Naive thymus-derived CD4-positive, alpha-beta T cell (primary cell): ENCODE results near the gene GAMT. TPM values are rescaled to one million over a fixed set of nuclear protein-coding genes. Genes with fewer than 3 reads are reported as not detected.

Source experiments
- ATAC-seq: fragments of 150-1000 bp; cut with Tn5 transposase; 2 replicates; pipeline ENCODE4 v1.10.0; 2021; ENCODE audit warnings: mild to moderate bottlenecking, moderate library complexity
- CTCF ChIA-PET: fragments of 350-600 bp; sonication (Branson Sonifier 250); formaldehyde crosslinking; loops from one replicate; lab custom pipeline; 2021; ENCODE audit warnings: antibody characterized with exemption; lab: Charles Lee
- POLR2A ChIA-PET: fragments of 350-600 bp; sonication (Branson Sonifier 250); formaldehyde crosslinking; loops from one replicate; lab custom pipeline; 2021; ENCODE audit warnings: antibody characterized with exemption, inconsistent platforms; lab: Charles Lee
- DNase-seq, 9 donors: peaks; one replicate each; pipeline versions ENCODE4 v3.0.0 to v3.0.0-alpha.2; 2020 to 2022; ENCODE audit warnings: mixed read lengths in 1 of 9
- H3K27ac ChIP-seq: one replicate; pipeline ENCODE4 v1.7.0; 2013; ENCODE audit warnings: mild to moderate bottlenecking, low read depth, low read length, moderate library complexity
- H3K27me3 ChIP-seq, 2 donors: one replicate each; pipeline ENCODE4 v1.7.0; 2013; ENCODE audit warnings: low read length in 2 of 2, mild to moderate bottlenecking in 2 of 2, moderate library complexity in 2 of 2; ENCODE audit not compliant: control insufficient read depth in 2 of 2, insufficient read depth in 2 of 2
- H3K36me3 ChIP-seq, 3 experiments: 1 replicate in 2 of 3; 2 replicates in 1 of 3; pipeline ENCODE4 v1.7.0; 2013; ENCODE audit warnings: low read length in 3 of 3, mild to moderate bottlenecking in 3 of 3, moderate library complexity in 1 of 3; ENCODE audit not compliant: insufficient read depth in 3 of 3, control insufficient read depth in 2 of 3
- H3K4me1 ChIP-seq, 2 donors: one replicate each; pipeline ENCODE4 v1.7.0; 2013; ENCODE audit warnings: low read length in 2 of 2, mild to moderate bottlenecking in 2 of 2, moderate library complexity in 1 of 2; ENCODE audit not compliant: control insufficient read depth in 2 of 2, insufficient read depth in 2 of 2
- H3K4me3 ChIP-seq: 2 replicates; pipeline ENCODE4 v1.7.0; 2013; ENCODE audit warnings: mild to moderate bottlenecking, low read length
- H3K9me3 ChIP-seq, 3 experiments: 1 replicate in 2 of 3; 2 replicates in 1 of 3; pipeline ENCODE4 v1.7.0; 2013; ENCODE audit warnings: low read length in 3 of 3; ENCODE audit not compliant: control insufficient read depth in 2 of 3
- H3K27ac Mint-ChIP-seq, 9 donors: one replicate each; pipeline ENCODE4 v1.8.0; 2020 to 2022; ENCODE audit warnings: mixed read lengths in 9 of 9, mild to moderate bottlenecking in 8 of 9, moderate library complexity in 5 of 9, inconsistent platforms in 2 of 9
- H3K27me3 Mint-ChIP-seq, 5 donors: one replicate each; pipeline ENCODE4 v1.8.0; 2021 to 2022; ENCODE audit warnings: mixed read lengths in 5 of 5, mild to moderate bottlenecking in 1 of 5
- H3K36me3 Mint-ChIP-seq, 5 donors: one replicate each; pipeline ENCODE4 v1.8.0; 2020 to 2022; ENCODE audit warnings: mixed read lengths in 5 of 5, mild to moderate bottlenecking in 3 of 5, inconsistent platforms in 1 of 5
- H3K4me1 Mint-ChIP-seq, 7 donors: one replicate each; pipeline ENCODE4 v1.8.0; 2020 to 2022; ENCODE audit warnings: mixed read lengths in 7 of 7, mild to moderate bottlenecking in 3 of 7, inconsistent platforms in 1 of 7
- H3K4me3 Mint-ChIP-seq, 10 donors: one replicate each; pipeline ENCODE4 v1.8.0; 2020 to 2022; ENCODE audit warnings: mild to moderate bottlenecking in 10 of 10, mixed read lengths in 10 of 10, moderate library complexity in 6 of 10, inconsistent platforms in 2 of 10
- H3K9me3 Mint-ChIP-seq, 11 donors: one replicate each; pipeline ENCODE4 v1.8.0; 2020 to 2022; ENCODE audit warnings: mixed read lengths in 11 of 11, mild to moderate bottlenecking in 4 of 11, inconsistent platforms in 1 of 11, moderate library complexity in 1 of 11
- intact Hi-C, 2 donors: fragments of 100-400 bp; cut with micrococcal nuclease; formaldehyde crosslinking; loops; one replicate each; pipeline ENCODE4 v1.15.1; 2023
- polyA plus RNA-seq, 2 donors: library from polyadenylated mRNA; unstranded; fragments of 300-500 nt; fragmentation: Illumina TruSeq; gene quantifications; one replicate each; pipeline ENCODE4 v1.2.3, GENCODE V29; 2021
- total RNA-seq, 6 experiments: library from RNA in 5 of 6; stranded (reverse) in 5 of 6; gene quantifications; 1 replicate in 5 of 6; 2 replicates in 1 of 6; pipeline ENCODE4 v1.2.3 and lab custom pipeline; 2021 to 2026

GAMT gene
- total and polyA plus RNA-seq, 7 experiments from 2014 or later = 10.9 to 32.3 (median 22.8) TPM

GRCh38 chr19:1424192-1424955 lies 23.0 kb upstream of the GAMT start:
- Mint-ChIP-seq H3K4me3 (no peak overlapping the region), H3K9me3 (peaks cover 0 to 2% (median 0%) of the 10 kb centered on the region in 11 donors), H3K27ac (no peak overlapping the region), H3K4me1 (peaks cover 0 to 10% (median 4%) of the 10 kb centered on the region in 7 donors), H3K36me3 (peaks cover 8 to 31% (median 11%) of the 10 kb centered on the region in 5 donors), H3K27me3 (no peaks in the 10 kb centered on the region)
- ATAC-seq = no peak
- Histone ChIP-seq H3K4me3 (no peak overlapping the region), H3K9me3 (no peaks in the 10 kb centered on the region), H3K27ac (no peak overlapping the region), H3K27me3 (no peaks in the 10 kb centered on the region), H3K36me3 (peaks cover 10 to 95% (median 22%) of the 10 kb centered on the region in 3 experiments), H3K4me1 (no peaks in the 10 kb centered on the region)
- POLR2A ChIA-PET = interaction anchor here (0.6 kb wide), 1 partner anchor 579 kb away, joined by 5 read pairs; no protein-coding TSS in a partner anchor
- intact Hi-C loops = no loop called here
- no peak for DNase-seq
- CTCF ChIA-PET = no interaction called here

DNA sequence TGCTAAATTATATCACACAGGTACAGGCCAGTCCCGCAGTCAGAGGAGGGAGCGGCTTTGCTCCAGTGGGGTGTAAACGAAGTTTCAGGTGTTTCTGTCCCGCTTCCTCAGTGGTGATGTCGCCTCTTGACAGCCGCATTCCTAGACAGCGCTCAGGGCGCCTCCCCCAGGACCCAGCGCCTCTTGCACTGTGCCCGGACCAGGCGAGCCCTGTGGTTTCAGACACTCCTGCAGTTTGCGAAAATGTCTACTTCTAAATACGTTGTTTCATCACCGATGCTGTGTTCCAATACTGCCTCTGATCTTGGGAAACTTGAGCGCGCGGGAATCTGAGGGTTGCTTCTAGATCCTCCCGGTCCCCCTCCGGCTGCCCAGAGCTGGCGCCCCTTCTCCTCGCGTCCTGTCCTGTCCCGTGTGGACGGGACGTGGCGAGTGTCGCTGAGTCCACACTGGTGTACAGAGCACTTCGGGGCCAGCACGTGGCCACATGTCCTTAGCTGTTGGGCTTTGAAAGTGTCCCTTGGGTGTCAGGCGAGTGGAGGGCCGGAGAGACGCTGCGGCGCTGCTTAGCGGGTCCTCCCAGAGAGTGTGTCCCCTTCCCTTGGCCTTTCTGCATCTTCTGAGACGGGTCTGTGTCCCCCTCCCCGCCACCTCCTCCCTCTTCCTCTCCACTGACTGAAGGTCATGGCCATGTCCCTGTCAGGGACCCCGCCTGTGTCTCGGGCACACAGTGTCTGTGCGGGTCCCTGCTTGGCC lies 22.3 kb upstream of the GAMT start:
- peaks cover 10 to 95% (median 30%) of the 10 kb centered on the region in 3 experiments for H3K36me3 ChIP-seq
- ChIA-PET CTCF (no interaction called here), POLR2A (no interaction called here)
- no peaks in the 10 kb centered on the region for H3K9me3 ChIP-seq
- Mint-ChIP-seq H3K27ac (peak overlapping the region in 1 of 9 donors; percentile 14), H3K27me3 (no peaks in the 10 kb centered on the region), H3K4me3 (no peak overlapping the region), H3K4me1 (peaks cover 0 to 12% (median 4%) of the 10 kb centered on the region in 7 donors), H3K9me3 (peaks cover 0 to 2% (median 0%) of the 10 kb centered on the region in 11 donors), H3K36me3 (peaks cover 8 to 35% (median 12%) of the 10 kb centered on the region in 5 donors)
- DNase-seq = no peak
- no peak overlapping the region for H3K4me3 ChIP-seq
- no peaks in the 10 kb centered on the region for H3K27me3 ChIP-seq
- intact Hi-C loops = no loop called here
- no peaks in the 10 kb centered on the region for H3K4me1 ChIP-seq
- no peak overlapping the region for H3K27ac ChIP-seq
- ATAC-seq = peak; percentile 21

GRCh38 chr19:1422943-1423342 lies 21.6 kb upstream of the GAMT start:
- Histone ChIP-seq H3K27me3 (no peaks in the 10 kb centered on the region), H3K4me3 (no peak overlapping the region), H3K36me3 (peaks cover 10 to 97% (median 30%) of the 10 kb centered on the region in 3 experiments), H3K27ac (no peak overlapping the region), H3K4me1 (no peaks in the 10 kb centered on the region), H3K9me3 (no peaks in the 10 kb centered on the region)
- ATAC-seq (no peak), DNase-seq (no peak)
- POLR2A ChIA-PET = no interaction called here
- intact Hi-C loops = no loop called here
- peaks cover 8 to 32% (median 12%) of the 10 kb centered on the region in 5 donors for H3K36me3 Mint-ChIP-seq
- H3K4me1 Mint-ChIP-seq = peaks cover 0 to 16% (median 4%) of the 10 kb centered on the region in 7 donors
- no peak overlapping the region for H3K4me3 Mint-ChIP-seq
- CTCF ChIA-PET = no interaction called here
- H3K27ac Mint-ChIP-seq = no peak overlapping the region
- H3K27me3 Mint-ChIP-seq = no peaks in the 10 kb centered on the region
- peaks cover 0 to 2% (median 0%) of the 10 kb centered on the region in 11 donors for H3K9me3 Mint-ChIP-seq

DNA sequence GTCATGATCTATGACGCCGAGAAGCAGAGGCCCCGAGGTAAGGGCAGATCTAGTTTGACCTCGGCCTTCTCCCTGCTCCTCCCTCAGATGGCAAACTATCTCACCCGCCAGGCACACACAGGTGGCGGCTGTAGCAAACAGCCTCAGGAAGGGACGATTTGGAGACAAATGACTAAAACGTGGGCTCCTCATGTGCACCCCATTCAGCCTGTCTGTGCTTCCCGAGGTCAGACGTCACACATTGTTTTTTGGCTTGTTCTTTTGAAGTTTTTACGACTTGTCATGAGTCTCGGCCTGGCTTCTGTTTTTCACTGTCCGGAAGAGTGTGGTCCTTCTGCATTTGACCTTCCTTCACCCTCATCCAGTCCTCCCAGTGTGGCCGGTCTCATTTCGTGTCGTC lies 21.0 kb upstream of the GAMT start:
- Histone ChIP-seq H3K9me3 (no peaks in the 10 kb centered on the region), H3K27me3 (no peaks in the 10 kb centered on the region), H3K36me3 (peaks cover 10 to 97% (median 30%) of the 10 kb centered on the region in 3 experiments), H3K4me1 (no peaks in the 10 kb centered on the region), H3K27ac (no peak overlapping the region), H3K4me3 (no peak overlapping the region)
- H3K9me3 Mint-ChIP-seq = peaks cover 0 to 2% (median 0%) of the 10 kb centered on the region in 11 donors
- ChIA-PET CTCF (no interaction called here), POLR2A (no interaction called here)
- no peak for DNase-seq
- H3K27ac Mint-ChIP-seq = peak overlapping the region in 1 of 9 donors; percentile 19
- intact Hi-C loops = no loop called here
- peaks cover 8 to 35% (median 14%) of the 10 kb centered on the region in 5 donors for H3K36me3 Mint-ChIP-seq
- H3K27me3 Mint-ChIP-seq = no peaks in the 10 kb centered on the region
- peaks cover 4 to 22% (median 7%) of the 10 kb centered on the region in 7 donors for H3K4me1 Mint-ChIP-seq
- H3K4me3 Mint-ChIP-seq = no peak overlapping the region
- ATAC-seq = no peak

- H3K4me3 Mint-ChIP-seq = no peak overlapping the region
- CTCF ChIA-PET = no interaction called here
- peaks cover 8 to 37% (median 14%) of the 10 kb centered on the region in 5 donors for H3K36me3 Mint-ChIP-seq
Measured at GRCh38 chr19:1421958-1422305, 20.6 kb upstream of the GAMT start.

GRCh38 chr19:1421218-1421957 lies 20.0 kb upstream of the GAMT start:
- no peaks in the 10 kb centered on the region for H3K4me1 ChIP-seq
- no peak for ATAC-seq
- no peaks in the 10 kb centered on the region for H3K27me3 ChIP-seq
- no peak overlapping the region for H3K4me3 ChIP-seq
- POLR2A ChIA-PET = no interaction called here
- no peaks in the 10 kb centered on the region for H3K27me3 Mint-ChIP-seq
- peaks cover 7 to 27% (median 15%) of the 10 kb centered on the region in 7 donors for H3K4me1 Mint-ChIP-seq
- H3K9me3 ChIP-seq = no peaks in the 10 kb centered on the region
- peaks cover 10 to 93% (median 30%) of the 10 kb centered on the region in 3 experiments for H3K36me3 ChIP-seq
- peaks cover 8 to 37% (median 14%) of the 10 kb centered on the region in 5 donors for H3K36me3 Mint-ChIP-seq
- no peak overlapping the region for H3K4me3 Mint-ChIP-seq
- intact Hi-C loops = no loop called here
- CTCF ChIA-PET = interaction anchor here (0.6 kb wide), 1 partner anchor 567 kb away, joined by 3 read pairs; no protein-coding TSS in a partner anchor
- peaks cover 0 to 2% (median 0%) of the 10 kb centered on the region in 11 donors for H3K9me3 Mint-ChIP-seq
- H3K27ac Mint-ChIP-seq = no peak overlapping the region
- no peak for DNase-seq
- no peak overlapping the region for H3K27ac ChIP-seq

More at GRCh38 chr19:1421958-1422305, 20.6 kb upstream of the GAMT start:
- Histone ChIP-seq H3K4me1 (no peaks in the 10 kb centered on the region), H3K27me3 (no peaks in the 10 kb centered on the region), H3K9me3 (no peaks in the 10 kb centered on the region), H3K4me3 (no peak overlapping the region), H3K36me3 (peaks cover 10 to 96% (median 30%) of the 10 kb centered on the region in 3 experiments), H3K27ac (no peak overlapping the region)
- H3K27ac Mint-ChIP-seq = no peak overlapping the region
- POLR2A ChIA-PET = no interaction called here
- ATAC-seq (no peak), DNase-seq (no peak)
- H3K27me3 Mint-ChIP-seq = no peaks in the 10 kb centered on the region
- H3K9me3 Mint-ChIP-seq = peaks cover 0 to 2% (median 0%) of the 10 kb centered on the region in 11 donors
- intact Hi-C loops = no loop called here
- peaks cover 7 to 24% (median 11%) of the 10 kb centered on the region in 7 donors for H3K4me1 Mint-ChIP-seq
